Measurements from ENCODE around the gene SLCO2A1. TPM values are rescaled to one million over a fixed set of nuclear protein-coding genes. Genes with fewer than 3 reads are reported as not detected.

SLCO2A1 gene
- total and polyA plus RNA-seq, 3 donors from 2014 or later: 2.2 to 5.3 (median 2.5) TPM

DNA sequence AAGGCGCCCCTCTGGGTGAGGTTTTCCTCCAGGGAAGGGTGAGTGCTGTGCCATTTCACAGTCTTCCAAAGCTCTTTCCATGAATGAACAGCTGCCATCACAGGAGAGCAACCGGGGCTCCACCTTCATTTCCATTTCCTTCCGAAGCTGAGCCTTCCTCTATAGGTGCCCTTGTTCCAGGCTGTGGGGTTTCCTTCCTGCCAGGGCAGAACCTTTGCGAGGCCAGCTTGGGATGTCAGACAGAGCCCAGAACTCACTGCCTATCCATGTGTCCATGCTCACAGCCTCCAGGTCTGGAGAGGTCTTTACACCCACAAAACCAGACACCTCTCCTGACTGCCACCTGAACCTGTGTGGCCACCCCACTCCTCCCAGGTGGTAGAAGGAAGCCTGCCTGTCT is 49.2 kb downstream of the SLCO2A1 start:
- TF ChIP-seq, protein P1, sequence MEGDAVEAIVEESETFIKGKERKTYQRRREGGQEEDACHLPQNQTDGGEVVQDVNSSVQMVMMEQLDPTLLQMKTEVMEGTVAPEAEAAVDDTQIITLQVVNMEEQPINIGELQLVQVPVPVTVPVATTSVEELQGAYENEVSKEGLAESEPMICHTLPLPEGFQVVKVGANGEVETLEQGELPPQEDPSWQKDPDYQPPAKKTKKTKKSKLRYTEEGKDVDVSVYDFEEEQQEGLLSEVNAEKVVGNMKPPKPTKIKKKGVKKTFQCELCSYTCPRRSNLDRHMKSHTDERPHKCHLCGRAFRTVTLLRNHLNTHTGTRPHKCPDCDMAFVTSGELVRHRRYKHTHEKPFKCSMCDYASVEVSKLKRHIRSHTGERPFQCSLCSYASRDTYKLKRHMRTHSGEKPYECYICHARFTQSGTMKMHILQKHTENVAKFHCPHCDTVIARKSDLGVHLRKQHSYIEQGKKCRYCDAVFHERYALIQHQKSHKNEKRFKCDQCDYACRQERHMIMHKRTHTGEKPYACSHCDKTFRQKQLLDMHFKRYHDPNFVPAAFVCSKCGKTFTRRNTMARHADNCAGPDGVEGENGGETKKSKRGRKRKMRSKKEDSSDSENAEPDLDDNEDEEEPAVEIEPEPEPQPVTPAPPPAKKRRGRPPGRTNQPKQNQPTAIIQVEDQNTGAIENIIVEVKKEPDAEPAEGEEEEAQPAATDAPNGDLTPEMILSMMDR (IDR thresholded peaks at IDR 0.05): no peak
- TF ChIP-seq POLR2A (IDR thresholded peaks at IDR 0.05): no peak
- intact Hi-C loops (cut with DNase I; ENCODE audit: low total_unique reads): no loop called here
- no peaks in the 10 kb centered on the region for H3K27me3 ChIP-seq
- DNase-seq: no peak
- WGBS, 2 donors: 95 to 96% methylated on average over 3 to 4 of the region's 4 CpGs
- H3K4me1 ChIP-seq: no peaks in the 10 kb centered on the region
- H3K27ac ChIP-seq: no peak overlapping the region
- H3K4me3 ChIP-seq: no peak overlapping the region
- H3K36me3 ChIP-seq (ENCODE audit: low read depth, missing control alignments): no peaks in the 10 kb centered on the region
- no peaks in the 10 kb centered on the region for H3K9me3 ChIP-seq

GRCh38 chr3:133980035-133980434 is 49.7 kb downstream of the SLCO2A1 start:
- no peak for DNase-seq
- Histone ChIP-seq H3K27ac (no peak overlapping the region), H3K9me3 (no peaks in the 10 kb centered on the region), H3K36me3 (ENCODE audit: low read depth, missing control alignments) (no peaks in the 10 kb centered on the region), H3K4me3 (no peak overlapping the region), H3K4me1 (no peaks in the 10 kb centered on the region), H3K27me3 (no peaks in the 10 kb centered on the region)
- whole genome bisulfite sequencing, 2 donors: 92 to 94% methylated on average over 2 of the region's 2 CpGs
- no peak for TF ChIP-seq POLR2A (IDR thresholded peaks at IDR 0.05)
- TF ChIP-seq, protein P1 (IDR thresholded peaks at IDR 0.05): no peak
- intact Hi-C loops (cut with DNase I; ENCODE audit: low total_unique reads): no loop called here

DNA sequence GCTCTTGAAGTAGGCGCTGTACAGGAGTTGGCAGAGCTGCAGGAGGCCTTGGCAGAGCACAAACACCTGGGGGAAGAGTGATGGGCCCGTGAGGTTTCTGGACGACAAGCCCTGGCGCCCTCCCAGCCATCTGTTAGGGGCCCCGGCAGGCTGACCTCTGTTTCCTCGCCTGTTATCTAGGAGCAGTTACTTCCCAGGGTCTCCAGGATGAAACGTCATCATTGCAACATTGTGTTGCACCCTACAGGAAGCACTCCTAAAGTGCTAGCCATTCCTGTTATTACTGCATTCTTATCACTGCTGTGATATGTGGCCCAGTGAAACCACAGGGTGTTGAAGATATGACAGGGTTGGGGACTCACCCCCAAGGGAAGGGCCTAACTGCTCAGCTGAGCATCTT is 50.2 kb downstream of the SLCO2A1 start:
- Histone ChIP-seq H3K36me3 (ENCODE audit: low read depth, missing control alignments) (no peaks in the 10 kb centered on the region), H3K27me3 (no peaks in the 10 kb centered on the region), H3K4me3 (no peak overlapping the region), H3K27ac (no peak overlapping the region), H3K9me3 (no peaks in the 10 kb centered on the region), H3K4me1 (no peaks in the 10 kb centered on the region)
- intact Hi-C loops (cut with DNase I; ENCODE audit: low total_unique reads): no loop called here
- DNase-seq: no peak
- no peak for TF ChIP-seq POLR2A (IDR thresholded peaks at IDR 0.05)
- TF ChIP-seq, protein P1 (IDR thresholded peaks at IDR 0.05): no peak
- 53 to 56% methylated on average over 7 of the region's 7 CpGs for WGBS, 2 donors

DNA sequence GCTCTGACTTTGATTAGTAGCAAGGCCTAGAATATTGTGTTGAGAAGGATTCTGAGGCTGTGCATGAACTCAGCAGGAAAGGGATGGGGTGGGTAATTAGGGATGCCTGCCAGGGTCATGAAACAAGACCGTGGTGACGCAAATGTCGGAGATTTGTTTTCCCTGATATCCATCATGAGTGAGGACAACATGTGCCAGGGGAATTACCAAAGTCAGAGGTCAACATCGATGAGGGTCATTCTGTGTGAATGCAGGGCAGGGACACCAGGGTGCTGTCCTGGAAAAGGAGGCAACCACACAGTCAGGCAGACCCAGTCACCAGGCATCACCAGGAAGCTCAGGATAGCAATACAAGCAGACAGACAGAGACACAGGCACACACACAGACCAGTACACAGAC is 52.2 kb downstream of the SLCO2A1 start:
- TF ChIP-seq POLR2A (IDR thresholded peaks at IDR 0.05): no peak
- TF ChIP-seq, protein P1 (IDR thresholded peaks at IDR 0.05): no peak
- Histone ChIP-seq H3K27me3 (no peaks in the 10 kb centered on the region), H3K27ac (no peak overlapping the region), H3K36me3 (ENCODE audit: low read depth, missing control alignments) (no peaks in the 10 kb centered on the region), H3K4me1 (no peaks in the 10 kb centered on the region), H3K9me3 (no peaks in the 10 kb centered on the region), H3K4me3 (no peak overlapping the region)
- DNase-seq: no peak
- WGBS, 2 donors: 65 to 85% methylated on average over 4 of the region's 4 CpGs
- intact Hi-C loops (cut with DNase I; ENCODE audit: low total_unique reads): no loop called here

DNA sequence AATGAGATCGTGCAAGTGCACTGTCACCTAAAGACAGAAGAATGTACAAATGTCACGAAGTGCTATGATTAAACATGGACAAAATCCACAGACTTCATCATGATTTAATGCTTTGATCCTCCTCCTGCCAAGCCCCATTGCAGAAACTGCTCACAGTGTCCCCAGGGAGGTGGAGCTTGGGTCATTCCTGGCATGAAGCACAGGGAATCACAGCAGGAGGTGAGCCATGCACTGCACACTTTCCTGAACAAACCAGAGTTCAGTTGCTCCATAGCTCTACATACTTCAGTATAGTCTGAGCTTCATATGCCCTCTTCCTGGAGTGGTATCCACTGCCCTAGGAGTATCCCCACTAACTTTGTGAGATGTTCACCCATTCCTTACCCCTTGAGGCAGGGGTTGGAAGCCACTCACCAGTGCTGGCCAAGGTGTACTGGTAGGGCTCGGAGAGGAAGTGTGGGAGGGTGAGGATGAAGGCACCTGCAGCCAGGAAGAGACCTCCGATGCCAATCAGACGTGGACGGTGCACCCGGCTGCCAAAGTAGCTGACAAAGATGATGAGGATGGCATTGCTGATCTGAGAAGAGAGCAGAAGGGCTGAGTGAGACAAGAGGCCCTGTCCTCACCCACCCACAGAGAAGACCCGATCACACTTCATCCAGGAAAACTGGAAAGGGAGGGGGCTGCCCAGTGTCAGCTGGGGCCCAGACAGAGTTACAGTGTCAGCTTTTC is 56.3 kb downstream of the SLCO2A1 start:
- Histone ChIP-seq H3K4me1 (no peaks in the 10 kb centered on the region), H3K27ac (no peak overlapping the region), H3K27me3 (no peaks in the 10 kb centered on the region), H3K36me3 (ENCODE audit: low read depth, missing control alignments) (no peaks in the 10 kb centered on the region), H3K9me3 (no peaks in the 10 kb centered on the region), H3K4me3 (no peak overlapping the region)
- DNase-seq: no peak
- 95 to 98% methylated on average over 4 to 8 of the region's 8 CpGs for WGBS, 2 donors
- intact Hi-C loops (cut with DNase I; ENCODE audit: low total_unique reads): no loop called here
- TF ChIP-seq POLR2A (IDR thresholded peaks at IDR 0.05): no peak
- TF ChIP-seq, protein P1 (IDR thresholded peaks at IDR 0.05): no peak

Measured in testis (tissue), 3 donors.